Measurements from ENCODE around the gene SLC7A10.

Gene SLC7A10

DNA sequence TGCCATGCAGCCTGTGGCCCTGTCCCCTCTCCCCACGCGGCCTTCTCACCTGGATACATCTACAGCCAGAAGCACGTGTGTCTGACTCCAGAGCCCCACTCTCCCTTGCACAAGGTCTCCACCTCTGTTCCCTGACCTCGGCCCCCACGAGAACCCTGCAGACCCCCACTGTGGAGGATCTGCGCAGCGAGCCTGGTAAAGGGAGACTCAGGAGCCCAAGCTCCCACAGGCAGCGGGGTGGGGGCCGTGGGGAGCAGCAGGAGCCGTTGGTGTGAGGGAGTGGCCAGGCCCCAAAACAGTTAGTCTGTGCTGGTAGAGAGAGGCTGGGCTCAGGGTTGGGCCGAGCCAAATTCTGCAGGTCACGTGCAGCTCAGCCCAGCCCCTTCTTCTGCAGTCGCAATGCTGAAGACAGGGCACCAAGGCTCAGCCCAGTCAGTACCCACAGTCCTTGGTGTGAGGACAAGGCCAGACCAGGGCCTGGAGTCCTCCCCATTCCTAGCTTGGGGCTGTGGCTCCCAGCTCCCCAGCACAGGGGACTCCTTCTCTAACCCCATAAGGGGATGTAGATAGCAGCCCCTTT is 28.7 kb upstream of the SLC7A10 start:
- no peak for DNase-seq (ENCODE audit: low read depth in 2 of 2)

DNA sequence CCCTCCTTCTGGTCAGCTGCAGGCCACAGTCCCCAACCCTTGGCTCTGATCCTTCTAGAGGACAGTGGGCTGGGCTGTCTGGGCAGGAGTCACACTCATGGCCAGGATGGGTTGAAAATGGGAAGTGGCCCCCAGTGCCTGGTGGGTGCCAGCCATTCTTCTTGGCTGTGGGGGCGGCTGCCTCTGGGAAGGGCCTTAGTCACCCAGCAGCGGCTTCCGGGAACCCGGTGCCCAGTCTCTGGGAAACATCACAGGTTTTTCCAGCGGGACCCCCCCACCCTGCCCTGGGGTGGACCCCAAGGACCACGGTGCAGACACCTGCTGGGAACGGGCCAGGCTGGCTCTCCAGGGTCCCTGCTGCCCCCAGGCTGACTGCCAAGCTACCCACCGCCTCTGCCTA is 27.3 kb upstream of the SLC7A10 start:
- no peak for DNase-seq (ENCODE audit: low read depth in 2 of 2)

GRCh38 chr19:33252418-33252962 is 26.8 kb upstream of the SLC7A10 start:
- DNase-seq (ENCODE audit: low read depth in 2 of 2): no peak

GRCh38 chr19:33251526-33252090 is 26.0 kb upstream of the SLC7A10 start:
- DNase-seq (ENCODE audit: low read depth in 2 of 2): no peak

GRCh38 chr19:33251076-33251475 is 25.4 kb upstream of the SLC7A10 start:
- DNase-seq (ENCODE audit: low read depth in 2 of 2): no peak

DNA sequence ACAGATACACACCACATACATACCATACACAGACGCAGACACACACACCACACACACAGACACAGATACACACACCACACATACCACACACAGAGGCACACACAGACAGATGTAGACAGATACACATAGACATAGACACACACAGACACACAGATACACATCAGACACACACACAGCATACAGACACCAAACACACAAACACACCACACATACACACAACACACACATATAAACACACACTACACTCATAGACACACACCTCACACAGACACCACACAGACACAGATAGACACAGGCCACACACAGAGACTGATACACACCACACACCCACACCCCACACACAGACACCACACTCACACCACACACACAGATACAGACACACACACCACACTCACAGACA is 24.9 kb upstream of the SLC7A10 start:
- no peak for DNase-seq (ENCODE audit: low read depth in 2 of 2)

DNA sequence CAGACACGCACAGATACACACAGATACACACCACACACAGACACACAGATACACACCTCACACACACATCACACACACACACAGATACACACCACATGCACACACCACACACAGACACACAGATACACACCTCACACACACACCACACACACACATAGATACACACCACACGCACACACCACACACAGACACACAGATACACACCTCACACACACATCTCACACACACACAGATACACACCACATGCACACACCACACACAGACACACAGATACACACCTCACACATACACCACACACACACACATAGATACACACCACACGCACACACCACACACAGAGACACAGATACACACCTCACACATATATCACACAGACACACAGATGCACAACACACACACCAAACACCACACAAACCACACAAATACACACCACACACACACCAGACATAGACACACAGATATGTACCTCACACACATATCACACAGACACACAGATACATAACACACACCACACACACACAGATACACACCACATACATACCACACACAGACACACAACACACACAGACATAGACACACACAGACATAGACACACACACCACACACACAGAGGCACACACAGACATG is 24.2 kb upstream of the SLC7A10 start:
- no peak for DNase-seq (ENCODE audit: low read depth in 2 of 2)

DNA sequence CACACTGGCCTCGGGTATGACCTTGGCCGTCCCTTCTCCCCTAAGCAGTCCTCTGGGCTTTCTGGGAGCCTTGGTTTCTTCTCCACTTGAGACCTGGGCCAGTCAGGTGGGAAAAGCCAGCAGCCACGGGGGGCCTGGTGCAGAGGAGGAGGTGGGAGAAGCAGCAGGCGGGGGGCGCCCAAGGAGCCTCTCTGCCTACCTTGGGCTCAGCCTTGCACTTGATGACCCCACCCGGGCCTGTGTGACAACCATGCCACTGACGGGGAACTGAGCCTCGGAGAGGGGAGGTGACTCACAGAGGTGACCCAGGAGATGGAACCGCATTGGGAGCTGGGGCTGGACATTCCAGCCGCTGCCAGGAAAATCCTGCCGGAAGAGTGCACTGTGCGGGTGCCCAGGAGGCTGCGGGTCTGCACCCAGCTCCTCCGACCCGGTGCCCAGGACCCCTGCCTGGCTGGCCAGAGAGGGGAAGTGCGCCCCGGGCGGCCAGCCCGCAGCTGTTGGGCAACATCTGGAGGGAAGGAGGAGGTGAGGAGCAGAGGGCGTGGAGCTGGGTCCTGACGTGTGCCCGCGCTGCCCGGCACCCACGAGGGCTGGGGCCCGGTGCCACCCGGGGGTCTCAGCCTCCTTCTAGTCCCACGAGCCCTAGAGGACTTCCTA is 23.4 kb upstream of the SLC7A10 start:
- no peak for DNase-seq (ENCODE audit: low read depth in 2 of 2)

DNA sequence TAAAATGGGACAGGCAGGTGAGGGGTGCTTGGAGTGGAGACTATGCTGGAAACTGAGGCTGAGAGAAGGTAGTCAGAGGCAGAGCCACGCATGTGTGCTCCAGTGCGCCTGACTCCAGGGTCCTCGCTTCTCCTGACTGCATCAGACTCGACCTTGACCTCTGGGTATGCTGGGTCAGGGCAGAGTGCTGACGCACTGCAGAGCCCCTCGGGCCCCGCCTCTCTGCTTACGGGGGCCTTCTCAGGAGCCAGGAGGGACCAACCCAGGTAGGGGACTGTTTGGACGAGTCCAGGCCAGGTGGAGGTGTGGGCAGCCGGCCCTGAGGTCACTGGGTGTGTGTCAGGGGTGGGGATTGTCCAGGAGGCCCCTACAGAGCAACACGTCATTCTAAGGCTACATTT is 22.9 kb upstream of the SLC7A10 start:
- DNase-seq (ENCODE audit: low read depth in 2 of 2): no peak

- no peak for DNase-seq (ENCODE audit: low read depth in 2 of 2)
Observed at GRCh38 chr19:33248104-33248503, 22.5 kb upstream of the SLC7A10 start.

GRCh38 chr19:33247441-33247819 is 21.8 kb upstream of the SLC7A10 start:
- no peak for DNase-seq (ENCODE audit: low read depth in 2 of 2)

- DNase-seq (ENCODE audit: low read depth in 2 of 2): no peak
Observed at GRCh38 chr19:33246709-33247440, 21.2 kb upstream of the SLC7A10 start.

- DNase-seq (ENCODE audit: low read depth in 2 of 2): no peak
Observed at GRCh38 chr19:33245948-33246708, 20.5 kb upstream of the SLC7A10 start.

DNA sequence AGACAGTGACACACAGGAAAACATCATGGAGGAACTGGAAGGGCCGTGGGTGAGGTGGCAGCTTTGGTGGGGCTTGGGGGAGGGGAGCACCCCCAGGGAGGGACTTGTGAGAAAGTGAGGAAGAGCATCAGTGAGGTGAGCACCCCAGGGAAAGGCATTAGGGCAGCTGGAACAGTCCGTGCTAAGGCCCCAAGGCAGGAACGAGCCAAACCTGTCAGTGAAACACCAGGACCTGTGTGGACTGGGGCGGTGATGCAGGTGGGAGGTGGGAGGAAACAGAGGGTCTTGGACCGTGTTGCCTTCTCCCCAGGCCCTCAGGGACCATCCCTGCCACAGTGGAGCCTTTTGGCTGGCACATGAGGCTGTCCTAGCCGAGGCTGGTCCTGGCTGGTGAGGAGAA is 17.3 kb upstream of the SLC7A10 start:
- DNase-seq (ENCODE audit: low read depth in 2 of 2): no peak

DNA sequence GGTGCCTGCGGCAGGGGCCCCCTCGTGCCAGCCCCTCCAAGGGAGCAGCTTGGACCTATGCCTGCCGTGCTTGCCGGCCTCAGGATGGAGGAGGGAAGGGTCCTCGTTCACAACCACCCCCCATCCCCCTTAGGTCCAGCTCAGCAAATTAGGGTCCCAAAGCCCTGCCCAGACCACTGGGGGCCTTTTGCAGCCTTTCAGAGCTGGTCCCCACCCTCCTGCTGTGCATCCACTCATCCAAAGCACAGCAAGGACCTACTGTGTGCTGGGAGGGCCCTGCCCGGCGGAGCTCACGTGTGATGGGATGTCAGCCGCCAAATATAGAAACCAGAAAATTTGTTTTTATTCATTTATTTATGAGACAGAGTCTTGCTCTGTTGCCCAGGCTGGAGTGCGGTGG is 16.5 kb upstream of the SLC7A10 start:
- no peak for DNase-seq (ENCODE audit: low read depth in 2 of 2)

DNA sequence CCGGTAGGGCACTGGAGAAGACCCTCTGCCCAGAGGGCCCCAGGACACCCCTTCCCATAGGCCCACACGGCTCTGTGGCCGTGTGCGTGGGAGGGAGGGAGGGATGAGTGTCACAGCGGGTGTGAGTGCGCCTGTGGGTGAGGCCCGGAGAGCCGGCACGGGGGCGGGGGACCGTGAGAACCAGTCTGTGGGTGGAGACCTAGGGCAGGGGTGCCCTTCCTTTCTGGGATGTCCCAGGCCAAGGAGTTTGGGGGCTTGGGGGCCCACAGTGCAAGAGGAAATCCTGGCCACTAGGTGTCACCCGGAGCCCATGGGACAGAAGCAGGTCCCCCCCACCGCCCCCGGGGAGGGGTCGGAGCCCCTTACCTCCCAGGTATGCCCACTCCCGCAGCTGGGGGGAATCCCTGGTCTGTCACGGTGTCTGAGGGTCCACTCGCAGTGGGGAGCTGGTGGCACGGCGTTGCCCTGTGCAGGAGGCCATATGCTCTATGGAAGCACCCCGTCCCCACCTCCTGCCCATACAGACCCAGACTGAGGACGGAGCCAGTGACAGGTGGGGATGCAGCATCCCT is 16.0 kb upstream of the SLC7A10 start:
- DNase-seq (ENCODE audit: low read depth in 2 of 2): no peak

- no peak for DNase-seq (ENCODE audit: low read depth in 2 of 2)
Observed at GRCh38 chr19:33241091-33241529, 15.5 kb upstream of the SLC7A10 start.

DNA sequence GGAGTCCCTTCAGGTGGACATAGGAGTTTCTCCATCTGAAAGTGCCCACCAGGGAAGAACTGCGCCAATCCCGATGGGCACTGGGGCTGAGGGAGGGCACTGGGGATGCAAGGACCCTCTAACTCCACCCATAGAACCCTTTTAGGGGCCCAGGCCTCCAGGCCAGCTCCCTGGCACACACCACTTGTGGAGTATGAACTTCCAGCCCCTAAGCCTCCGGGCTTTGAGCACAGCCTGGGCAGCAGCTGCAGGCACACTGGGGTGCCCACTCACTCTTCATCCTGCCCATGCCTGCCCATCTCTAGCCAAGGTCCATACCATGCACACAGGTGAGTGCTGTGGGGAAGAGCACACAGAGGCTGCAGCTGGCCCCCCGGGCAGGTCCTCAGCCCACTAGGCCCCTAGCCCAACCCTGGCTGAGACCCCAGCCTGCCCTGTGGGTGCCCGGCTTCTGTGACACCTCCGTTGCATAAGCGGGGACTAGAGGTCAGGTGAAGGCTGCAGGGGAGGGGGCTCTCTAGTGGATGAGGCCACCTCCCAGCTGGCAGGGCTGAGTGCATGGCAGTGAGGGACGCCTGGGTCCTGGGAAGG is 14.6 kb upstream of the SLC7A10 start:
- no peak for DNase-seq (ENCODE audit: low read depth in 2 of 2)

DNA sequence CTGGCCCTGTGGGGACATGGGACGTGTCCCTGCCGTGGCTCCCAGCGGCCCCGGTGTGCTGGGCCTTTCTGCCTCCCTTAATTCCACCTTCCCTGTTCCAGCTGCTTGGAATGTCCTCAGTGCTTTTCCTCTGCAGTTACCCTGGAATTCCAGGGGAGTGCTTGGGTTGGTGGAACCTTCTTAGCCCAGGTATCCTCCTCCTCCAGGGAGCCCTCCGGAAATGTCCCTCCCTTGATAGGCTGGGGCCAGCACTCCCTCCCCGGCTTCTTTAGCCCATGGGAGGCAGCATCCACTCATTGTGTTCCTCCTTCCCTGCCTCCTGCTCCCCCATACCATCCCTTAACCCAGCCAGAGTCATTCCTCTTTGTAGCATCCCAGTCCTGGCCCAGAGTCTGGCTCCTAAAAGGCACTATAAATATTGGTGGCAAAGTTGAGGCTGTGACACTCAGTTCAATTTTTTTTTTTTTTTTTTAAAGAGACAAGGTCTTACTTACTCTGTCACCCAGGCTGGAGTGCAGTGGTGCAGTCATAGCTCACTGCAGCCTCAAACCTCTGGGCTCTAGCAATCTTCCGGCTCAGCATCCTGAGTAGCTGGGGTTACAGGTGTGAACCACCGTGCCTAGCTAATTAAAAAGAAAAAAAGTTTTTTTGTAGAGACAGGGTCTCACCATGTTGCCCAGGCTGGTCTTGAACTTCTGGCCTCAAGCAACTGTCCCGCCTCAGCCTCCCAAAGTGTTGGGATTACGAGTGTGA is 13.7 kb upstream of the SLC7A10 start:
- no peak for DNase-seq (ENCODE audit: low read depth in 2 of 2)
